ENCODE measurements around the gene GSTO1.

GSTO1 gene

DNA sequence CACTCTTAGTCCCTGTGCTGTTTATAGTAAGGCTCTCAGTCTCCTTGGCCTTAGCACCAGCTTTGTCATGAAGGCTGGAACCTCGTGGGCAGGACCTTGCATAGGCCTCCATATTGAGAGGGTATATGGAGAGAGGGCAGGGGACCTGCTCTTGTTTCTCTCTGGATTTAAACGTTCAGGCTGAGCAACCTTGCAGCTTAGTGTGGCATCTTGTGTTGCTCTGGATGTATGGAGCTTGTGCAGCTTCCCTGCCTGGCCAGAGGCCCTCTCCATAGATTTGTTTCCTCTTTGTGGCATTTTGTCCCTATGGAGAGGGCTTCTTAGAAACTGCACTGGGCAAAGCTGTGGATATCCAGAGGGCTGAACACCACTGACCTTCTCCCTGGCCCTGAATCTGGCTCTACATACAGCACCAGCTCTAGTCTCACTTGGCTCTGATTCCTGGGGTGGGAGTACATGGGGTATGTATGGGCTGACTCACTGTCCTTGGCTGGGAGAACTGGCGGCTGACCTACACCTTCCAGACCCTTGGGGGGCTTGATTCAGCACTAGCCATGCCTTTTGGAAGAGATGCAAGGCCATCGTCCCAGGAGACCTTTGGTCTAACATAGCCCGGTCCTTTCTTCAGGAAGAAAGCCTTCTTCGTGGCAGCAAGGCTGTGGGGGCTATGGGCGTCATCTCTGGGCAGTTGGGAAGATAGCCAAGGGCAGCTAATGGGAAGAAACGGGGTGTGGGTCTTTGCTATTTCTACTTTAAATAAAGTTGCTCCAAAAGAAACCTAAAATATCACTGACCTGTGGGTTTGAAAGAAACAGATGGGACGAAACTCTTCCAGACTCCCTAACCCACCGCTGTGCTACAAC, 53.1 kb downstream of the GSTO1 start:
- no peak for DNase-seq

DNA sequence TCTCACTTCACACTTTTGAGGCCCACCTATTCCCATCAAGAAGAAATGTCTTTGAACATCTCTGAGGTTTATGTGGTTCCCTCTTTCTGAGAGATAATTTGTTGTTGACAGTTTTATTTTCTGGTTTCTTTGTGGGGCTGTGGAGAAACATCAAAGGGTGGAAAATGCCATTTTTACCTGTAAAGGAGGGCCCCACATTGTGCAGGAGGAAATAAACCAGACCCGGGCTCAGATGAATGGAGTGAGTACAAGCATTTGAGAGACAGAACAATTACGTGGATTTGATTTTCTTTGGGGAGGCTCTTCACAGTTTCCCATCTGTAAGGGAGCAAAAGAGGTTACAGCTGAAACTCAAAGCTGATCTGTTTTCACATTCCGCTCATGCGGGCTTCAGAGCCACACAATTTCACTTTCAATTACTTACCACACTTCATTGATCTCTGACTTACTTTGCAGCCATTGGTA, 53.8 kb downstream of the GSTO1 start:
- no peak for DNase-seq

DNA sequence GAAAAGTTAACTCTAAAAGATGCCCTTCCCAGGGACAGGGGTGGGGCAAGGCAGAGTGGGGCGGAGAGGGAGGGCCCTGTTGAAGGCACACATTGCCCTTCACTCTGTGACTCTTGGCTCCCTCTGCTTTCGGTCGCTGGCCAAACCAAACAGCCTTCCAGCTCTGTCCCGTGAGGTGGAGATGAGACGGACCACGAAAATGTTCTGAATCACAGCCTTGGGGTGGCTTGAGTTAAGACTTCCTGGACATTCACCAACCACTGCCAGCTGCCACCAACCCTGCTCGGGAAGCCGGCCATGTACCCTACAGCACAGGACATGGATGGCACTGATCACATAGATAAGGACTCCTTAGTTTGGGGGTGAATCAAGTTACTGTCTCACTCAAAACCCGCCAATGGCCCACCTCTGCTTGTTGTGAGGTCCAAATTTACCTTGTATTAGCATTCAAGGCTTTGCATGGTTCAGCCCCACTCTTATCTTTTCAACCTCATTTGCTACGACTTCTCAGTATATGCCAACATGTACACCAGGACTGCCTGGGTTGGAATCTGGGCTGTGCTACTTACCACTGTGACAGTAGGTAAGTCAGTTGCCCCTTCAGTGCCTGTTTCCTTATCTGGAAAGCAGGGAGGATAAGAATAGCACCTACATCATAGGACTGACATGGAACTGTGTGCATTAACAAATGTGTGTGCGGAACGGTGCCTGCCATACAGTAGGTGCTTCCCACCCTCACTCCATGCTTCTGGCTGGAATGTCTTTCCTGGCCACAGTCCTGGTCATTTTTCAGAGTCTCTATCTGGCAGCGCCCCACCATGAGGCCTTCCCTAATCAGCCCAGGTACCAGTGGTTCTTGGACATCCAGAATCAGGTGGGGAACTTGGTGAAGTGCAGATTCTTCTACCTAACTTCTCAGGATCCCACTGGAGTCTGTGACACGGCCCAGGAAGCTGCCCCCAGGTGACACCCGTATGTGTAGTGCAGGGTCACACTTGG, 55.6 kb downstream of the GSTO1 start:
- no peak for DNase-seq

DNA sequence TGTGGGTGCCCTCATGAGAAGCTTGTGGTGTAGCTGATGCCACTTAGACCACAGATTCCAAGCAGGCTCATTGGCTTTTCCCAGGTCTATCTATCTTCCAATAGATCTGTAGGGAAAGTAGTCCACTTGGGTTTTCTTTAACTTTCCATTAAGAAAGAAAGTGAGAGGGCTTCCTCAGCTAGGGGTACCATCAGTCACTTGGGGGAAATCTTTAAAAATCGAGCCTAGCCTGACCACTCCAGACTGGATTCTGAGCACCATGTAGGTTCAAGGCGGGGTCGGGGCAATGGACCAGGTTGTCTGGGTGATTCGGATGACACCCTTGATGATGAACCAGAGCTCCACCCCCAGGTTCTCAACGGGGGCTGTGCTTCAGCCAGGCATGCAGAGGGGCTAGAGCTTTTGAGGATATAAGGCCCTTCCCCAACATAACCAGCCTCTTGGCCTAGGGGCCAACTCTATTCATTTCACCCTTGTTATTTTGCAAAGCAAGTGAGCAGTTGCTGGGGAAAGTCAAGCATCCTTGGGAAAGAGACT, 56.6 kb downstream of the GSTO1 start:
- no peak for DNase-seq

DNA sequence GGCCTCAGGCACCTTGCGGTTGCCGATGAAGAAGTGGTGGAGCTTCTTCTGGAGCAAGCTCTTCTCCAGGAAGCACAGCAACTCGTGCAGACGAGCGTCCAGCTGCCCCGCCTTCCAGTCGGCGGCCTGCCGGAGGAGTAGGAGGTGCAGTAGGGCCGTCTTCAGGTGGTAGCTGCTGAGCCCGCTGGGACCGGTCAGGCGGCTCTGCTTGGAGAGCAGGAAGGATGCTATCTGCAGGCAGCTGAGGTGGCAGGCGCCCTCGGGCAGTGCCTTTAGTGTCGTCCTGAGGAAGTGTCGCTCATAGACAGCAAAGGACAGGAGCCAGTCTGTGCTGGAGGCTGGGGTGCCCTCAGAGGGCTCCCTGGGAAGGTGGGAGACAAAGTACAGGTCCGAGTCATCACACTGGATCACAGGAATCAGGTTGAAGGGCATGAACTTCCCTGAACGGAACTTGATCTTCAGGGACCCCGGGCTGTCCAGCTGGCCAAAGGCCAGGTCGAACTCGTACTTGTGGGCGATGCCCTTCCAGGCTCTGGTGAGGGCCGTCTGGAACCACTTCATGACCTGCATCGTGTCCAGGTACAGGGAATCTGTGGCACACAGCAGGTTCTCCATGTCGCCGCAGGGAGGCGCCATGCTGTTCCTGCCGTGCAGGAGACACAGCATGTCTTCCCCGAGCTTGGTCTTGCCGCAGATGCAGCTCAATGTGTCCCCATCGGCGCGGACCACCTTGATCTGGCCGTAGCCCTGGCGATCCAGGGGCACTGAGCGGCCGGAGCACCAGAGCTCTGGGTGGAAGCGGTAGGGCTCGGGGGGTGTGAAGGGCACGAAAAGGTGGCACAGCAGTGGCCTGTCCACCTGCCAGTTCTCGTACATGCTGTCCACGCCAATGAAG, 60.1 kb downstream of the GSTO1 start:
- no peak for DNase-seq

DNA sequence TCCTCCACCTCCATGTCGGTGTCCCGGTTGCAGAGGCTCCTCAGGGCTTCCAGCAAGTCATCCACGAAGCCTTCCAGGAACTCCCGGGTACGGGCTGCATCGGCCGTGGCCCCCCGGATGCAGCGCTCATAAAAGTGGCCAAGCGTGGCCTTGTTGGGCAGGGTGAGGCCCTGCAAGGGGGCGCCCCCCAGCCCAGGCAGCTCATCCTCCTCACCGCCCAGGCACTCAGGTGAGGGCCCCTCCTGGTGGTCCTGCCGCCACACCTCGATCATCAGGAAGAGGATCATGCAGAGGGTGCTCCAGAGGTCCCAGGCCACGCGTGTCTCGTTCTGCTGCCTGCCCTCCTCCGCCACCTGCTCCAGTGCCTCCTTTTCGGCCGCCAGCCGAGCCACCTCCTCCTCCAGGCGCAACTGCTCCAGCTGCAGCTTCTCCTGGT, 60.8 kb downstream of the GSTO1 start:
- DNase-seq = no peak

DNA sequence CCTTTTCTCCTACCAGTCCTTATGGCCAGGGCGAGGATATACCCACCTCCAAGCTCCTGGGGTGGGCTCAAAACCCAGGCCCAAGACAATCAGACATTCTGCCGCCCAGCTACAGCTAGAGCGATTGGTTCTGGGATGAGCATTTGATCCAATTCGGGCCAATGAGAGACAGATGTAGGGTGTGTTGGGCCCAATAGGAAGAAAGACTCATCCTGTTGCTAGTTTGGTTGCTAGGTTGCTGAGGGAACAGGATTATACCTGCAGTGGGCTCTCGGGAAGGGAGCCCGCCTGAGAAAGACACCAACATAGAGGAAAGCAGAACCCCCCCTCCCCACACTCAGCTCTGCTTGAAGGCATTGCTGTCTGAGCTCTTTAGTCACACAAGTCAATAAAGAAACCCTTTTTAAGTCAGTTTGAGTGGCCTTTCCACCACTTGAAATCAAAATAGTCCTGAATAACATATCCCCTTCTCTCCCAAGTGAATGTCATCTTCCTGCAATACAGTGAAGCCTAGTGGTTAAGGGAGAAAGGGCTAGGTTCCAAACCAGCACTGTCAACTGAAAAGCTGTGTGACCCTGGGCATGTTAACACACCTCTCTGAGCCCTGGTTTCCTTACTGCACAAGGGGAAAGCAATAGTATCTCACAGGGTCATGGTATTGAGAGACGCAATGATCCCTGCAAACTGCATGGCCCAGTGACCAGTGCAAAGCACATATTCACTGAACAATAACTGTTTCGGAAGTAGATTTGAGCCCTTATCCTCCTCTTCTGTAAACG, 61.8 kb downstream of the GSTO1 start:
- DNase-seq = no peak

Measured in OCI-M1 (cell line).